GM18861 (cell line): Measurements from ENCODE around the gene MYH10.

Experiments used
- ATAC-seq: cut with Tn5 transposase; IDR thresholded peaks from one replicate; pipeline ENCODE4 v1.9.1; 2021; ENCODE audit not compliant: unreplicated experiment

MYH10 gene

DNA sequence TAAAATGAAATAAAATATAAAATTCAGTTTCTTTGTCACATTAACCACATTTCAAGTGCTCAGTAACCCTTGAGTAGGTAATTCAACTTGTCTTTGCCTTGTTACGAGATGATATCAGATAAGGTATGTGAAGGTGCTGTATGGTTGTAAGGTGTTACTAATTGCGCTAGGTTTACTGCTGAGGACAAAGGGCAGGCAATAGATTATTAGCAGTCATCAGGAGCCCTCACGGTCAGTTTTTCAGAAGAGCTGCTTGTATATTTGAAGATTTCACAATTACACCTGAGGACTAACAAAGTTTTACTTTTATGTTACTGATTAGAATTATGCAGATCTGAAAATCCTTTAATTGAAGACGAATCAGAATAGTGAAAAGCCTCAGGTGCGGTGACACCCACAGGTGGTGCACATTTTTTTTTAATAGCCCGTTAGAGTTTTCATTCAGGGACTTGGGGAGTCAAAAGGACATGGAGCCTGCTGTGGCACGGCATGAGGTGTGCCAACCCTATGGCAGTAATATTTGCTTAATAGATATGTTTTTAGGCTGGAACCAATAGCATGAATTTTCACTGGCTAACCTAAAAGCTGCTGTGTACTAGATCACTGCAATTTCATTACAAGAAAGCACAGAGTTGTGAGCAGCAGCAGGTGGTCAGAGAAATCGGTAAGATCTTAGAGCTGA is 178.5 kb downstream of the MYH10 start:
- no peak for ATAC-seq

GRCh38 chr17:8448310-8448709 is 182.2 kb downstream of the MYH10 start:
- ATAC-seq, result no peak

GRCh38 chr17:8447799-8448198 is 182.7 kb downstream of the MYH10 start:
- ATAC-seq, result no peak

DNA sequence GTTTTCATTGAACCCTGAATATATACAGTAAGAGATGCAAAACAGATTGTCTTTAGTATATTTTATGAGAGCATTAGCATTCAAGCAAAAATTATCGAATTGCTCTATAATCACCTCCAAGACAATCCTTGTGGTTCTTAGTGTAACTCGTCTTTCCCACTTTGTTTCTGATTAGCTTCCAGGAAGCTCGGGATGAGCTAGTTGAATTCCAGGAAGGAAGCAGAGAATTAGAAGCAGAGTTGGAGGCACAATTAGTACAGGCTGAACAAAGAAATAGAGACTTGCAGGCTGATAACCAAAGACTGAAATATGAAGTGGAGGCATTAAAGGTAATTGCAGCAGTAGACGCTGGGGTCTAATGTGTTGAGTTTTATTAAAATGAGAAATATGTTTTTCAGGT is 185.0 kb downstream of the MYH10 start:
- ATAC-seq, result no peak

DNA sequence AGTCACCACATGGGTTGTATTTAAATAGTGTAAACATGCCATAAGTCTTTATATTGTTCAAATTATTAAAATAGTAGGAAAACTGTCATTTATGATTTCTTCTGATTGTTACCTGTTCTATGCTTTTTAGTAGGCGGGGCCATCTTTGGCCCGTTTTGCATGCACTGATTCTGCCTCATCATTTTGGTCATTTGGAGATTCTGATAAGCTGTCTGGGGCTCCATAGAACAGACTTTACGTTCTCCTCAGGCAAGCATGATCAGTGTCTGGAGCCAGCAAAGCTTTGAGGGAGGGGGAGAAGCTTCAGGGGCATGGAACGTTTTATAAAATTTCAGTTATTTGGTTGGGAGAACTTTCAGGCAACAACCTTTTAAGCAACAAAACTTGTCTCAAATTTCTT is 186.0 kb downstream of the MYH10 start:
- ATAC-seq, result no peak

GRCh38 chr17:8443756-8444155 is 186.8 kb downstream of the MYH10 start:
- no peak for ATAC-seq

DNA sequence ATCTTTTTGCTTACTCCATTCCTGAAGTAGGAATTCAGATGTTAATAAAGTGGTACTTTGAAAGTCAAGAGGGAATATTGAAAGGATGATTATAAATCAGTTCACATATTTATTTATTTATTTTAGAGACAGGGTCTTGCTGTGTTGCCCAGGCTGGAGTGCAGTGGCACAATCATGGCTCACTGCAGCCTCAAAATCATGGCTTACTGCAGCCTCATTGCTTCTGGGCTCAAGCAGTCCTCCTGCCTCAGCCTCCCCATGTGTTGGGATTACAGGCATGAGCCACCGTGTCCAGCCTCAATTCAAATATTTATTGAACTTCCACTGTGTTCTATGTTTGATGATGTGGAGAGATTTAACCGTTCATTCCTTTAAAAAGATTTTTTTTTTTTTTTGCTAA is 188.2 kb downstream of the MYH10 start:
- no peak for ATAC-seq

DNA sequence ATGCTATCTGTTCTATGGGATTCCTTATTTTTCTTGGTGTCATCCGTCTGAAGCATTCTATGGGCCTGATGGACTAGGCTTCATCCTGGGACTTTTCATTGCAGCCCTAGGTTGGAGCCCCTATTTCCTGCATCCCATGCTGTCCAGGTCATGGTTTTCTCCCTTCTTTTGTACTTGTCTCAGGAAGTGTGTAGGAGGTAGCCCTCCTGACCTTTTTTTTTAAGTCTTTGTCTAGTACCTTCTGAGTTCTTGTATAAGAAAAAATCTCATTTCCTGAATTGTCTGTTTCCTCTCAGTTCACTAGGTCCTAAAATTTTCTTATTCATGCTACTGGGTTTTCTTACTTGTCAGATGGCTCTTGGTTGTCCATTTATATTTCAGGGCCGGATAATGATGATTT is 188.8 kb downstream of the MYH10 start:
- no peak for ATAC-seq

- ATAC-seq, result no peak
Observed at GRCh38 chr17:8439681-8440080, 190.8 kb downstream of the MYH10 start.

DNA sequence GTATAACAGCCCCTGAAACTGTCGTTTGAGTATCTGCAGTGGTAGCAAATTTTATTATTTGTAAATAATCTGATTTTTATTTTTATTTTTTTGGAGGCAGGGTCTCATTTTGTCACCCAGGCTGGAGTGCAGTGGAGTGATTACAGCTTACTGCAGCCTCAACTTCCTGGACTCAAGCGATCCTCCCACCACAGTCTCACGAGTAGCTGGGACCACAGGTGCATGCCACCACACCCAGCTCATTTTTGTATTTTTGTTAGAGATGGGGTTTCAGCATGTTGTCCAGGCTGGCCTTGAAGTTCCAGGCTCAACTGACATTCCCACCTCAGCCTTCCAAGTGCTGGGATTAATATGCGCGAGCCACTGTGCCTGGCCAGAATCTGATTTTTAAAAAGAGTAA is 192.1 kb downstream of the MYH10 start:
- no peak for ATAC-seq

GRCh38 chr17:8436844-8437171 is 193.7 kb downstream of the MYH10 start:
- no peak for ATAC-seq

- ATAC-seq, result peak; percentile 29
Observed at GRCh38 chr17:8436169-8436843, 194.2 kb downstream of the MYH10 start.

- ATAC-seq, result peak; percentile 92
Observed at GRCh38 chr17:8435245-8436168, 195.0 kb downstream of the MYH10 start, which contains the start of gene NDEL1. Gene NDEL1, plus strand, starts transcription at chr17:8435884. Its CDS starts 8,388 bp downstream, at chr17:8444272.

GRCh38 chr17:8430966-8431365 is 199.6 kb downstream of the MYH10 start:
- ATAC-seq, result no peak

DNA sequence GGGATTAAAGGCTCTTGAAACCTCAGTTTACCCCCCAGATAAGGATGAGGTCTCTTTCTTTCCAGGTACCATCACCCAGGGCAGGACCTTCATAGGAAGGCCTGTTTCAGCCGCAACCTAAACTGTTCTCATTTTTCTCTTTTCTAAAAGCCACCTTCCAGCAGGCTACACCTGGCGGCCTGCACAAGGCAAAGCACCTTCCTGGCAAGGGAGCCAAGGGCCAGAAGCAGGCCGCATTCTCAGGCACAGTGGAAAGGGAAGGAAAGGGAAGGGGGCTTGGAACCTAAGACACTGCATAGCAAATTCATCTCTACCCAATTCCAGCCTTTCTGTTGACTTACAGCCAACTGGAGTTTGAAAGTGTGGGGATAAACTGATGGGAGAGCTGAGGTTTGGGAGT is 203.7 kb downstream of the MYH10 start:
- ATAC-seq, result no peak

- no peak for ATAC-seq
Observed at GRCh38 chr17:8426094-8426720, 204.3 kb downstream of the MYH10 start.
